Forelimb muscle (tissue), 1 donor: ENCODE results near the gene KIF3B. TPM values are rescaled to one million over a fixed set of nuclear protein-coding genes. Genes with fewer than 3 reads are reported as not detected.
"Not testable (repeated sequence)": the region's sequence is repeated elsewhere in the genome, so short reads cannot be mapped to it uniquely, and the experiment has no call there.

Source experiments
- DNase-seq: peaks from one replicate; pipeline ENCODE4 v3.0.0-alpha.2; 2013; ENCODE audit warnings: low read depth
- polyA plus RNA-seq: library from polyadenylated mRNA; unstranded; fragments of 120-200 nt; gene quantifications from one replicate; pipeline ENCODE4 v1.2.1, GENCODE V29; 2013; ENCODE audit not compliant: insufficient read length

The KIF3B gene
- polyA plus RNA-seq, 1 donor, result 10.5 TPM

- DNase-seq, result no peak
Observed at GRCh38 chr20:32329817-32330554, 52.5 kb downstream of the KIF3B start.

DNA sequence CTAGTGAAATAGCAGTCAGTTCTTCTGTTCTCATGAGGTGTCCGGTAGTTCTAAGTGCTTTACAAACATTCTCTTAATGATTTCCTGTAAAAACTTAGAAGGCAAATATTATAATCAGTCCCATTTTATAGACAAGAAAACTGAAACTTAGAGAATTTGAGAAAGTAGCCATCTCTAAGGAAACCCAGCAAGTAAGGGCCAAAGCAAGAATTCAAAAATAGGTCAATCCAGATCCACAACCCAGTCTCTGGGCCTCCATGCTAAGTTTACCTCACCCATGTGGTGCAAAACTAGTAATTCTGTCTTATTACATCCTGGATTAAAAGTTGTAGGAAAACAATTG, 53.1 kb downstream of the KIF3B start:
- DNase-seq, result no peak

GRCh38 chr20:32332614-32333013, 55.2 kb downstream of the KIF3B start:
- no peak for DNase-seq

- no peak for DNase-seq
Observed at GRCh38 chr20:32333181-32333987, 55.9 kb downstream of the KIF3B start.

DNA sequence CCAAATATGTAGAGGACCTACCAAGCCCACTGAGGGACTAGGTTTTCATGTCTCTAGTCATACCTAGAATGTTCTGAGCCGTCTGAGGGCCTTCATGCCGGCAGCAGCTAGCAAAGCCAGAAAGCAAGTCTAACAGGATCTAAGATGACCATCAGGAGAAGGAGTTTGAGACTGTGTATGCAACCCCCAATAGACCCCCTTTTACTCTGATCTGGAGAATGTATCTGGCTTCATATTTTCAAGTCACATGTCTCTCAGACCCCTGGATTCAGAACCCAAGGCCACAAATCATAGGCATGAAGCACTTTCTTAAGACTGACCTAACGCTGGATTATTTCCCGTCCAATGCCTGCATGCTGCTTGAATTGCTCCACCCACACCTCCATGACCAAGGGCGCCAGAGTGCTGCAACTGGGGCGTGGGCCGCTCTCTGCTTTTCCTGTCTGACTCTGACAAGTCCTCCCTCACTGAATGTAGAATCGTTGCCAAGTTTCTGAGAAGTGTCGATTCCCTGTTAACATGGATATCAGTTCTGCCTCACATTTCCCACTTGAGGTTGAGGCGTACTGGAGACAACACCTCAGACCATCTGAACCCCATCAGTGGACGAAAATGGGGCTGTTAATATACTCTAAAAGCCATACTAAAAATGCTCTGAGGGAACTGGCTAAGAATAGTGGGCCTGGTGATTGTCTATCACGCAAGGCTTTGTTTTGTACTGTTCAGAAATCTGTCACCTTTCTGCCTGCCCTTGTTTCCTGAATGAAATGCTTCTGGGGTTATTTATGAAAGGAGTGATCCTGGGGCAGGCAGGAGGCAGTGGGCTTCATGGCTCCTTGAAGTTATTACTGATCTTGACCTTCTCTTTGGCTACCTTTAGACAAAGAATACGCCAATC, 56.8 kb downstream of the KIF3B start:
- no peak for DNase-seq

- DNase-seq, result no peak
Observed at GRCh38 chr20:32336918-32337347, 59.5 kb downstream of the KIF3B start.

DNA sequence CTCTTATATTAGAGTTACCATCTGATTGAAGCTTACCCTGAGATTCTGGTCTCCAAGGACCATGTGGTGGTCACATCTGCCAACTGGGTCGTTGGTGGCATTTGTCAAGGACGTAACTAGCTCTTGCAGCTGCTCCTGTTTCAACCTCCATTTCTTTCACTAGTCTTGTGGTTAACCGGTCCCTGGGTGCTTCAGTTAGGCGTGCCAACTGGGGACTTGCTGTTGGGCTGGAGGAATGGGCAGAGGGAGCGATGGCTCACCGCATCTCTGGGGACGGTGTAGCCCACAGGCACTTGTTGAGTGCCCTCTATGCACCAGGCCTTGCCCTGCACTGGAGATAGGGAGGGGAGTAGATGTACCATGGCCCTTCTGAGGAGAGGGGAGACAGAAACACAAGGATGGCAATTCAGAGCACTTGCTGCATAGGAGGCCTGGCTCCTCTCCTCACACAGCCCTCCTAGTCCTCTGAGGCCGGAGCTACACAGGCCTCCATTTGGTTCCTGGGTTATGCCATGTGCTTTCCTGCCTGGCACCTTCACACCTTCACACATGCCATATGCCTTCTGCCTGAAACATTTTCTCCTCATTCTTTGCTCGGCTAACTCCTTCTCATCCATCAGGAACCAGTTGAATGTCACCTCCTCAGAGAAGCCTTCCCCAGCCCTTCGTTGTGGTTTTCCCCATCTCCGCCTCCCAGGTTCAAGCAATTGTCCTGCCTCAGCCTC, 60.6 kb downstream of the KIF3B start:
- DNase-seq, result no peak

GRCh38 chr20:32338665-32339064, 61.2 kb downstream of the KIF3B start:
- no peak for DNase-seq

DNA sequence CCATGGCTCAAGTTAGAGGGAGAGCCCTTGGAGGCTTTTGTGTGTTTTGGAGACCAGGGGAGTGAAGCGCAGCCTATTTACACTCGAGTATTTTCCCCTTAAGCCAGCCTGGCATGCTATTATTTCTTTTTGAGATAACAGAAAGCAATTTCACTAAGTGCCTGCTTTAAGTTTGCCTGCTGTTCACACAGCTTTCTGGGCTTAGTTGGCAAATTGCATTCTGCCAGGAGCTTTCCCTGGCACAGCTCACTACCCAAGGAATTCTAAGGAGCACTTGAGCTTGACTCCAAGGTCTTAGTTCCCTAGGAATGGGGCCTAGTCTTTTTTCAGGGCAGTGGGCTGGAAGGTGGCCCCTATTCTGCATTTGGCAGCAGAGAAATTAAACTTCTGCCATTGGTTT, 61.7 kb downstream of the KIF3B start:
- no peak for DNase-seq

DNA sequence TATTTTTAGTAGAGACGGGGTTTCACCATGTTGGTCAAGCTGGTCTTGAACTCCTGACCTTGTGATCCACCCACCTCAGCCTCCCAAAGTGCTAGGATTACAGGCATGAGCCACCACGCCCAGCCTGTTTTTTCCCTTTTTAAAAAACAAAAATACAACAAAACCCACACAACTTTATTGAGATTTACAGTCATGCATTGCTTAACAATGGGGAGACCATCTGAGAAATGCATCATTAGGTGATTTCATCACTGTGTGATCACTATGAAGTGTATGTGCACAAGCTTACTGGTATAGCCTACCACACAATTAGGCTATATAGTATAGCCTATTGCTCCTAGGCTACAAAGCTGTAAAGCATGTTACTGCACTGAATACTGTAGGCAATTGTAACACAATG, 63.6 kb downstream of the KIF3B start:
- DNase-seq, result not testable (repeated sequence)

GRCh38 chr20:32343439-32343838, 66.0 kb downstream of the KIF3B start:
- no peak for DNase-seq

DNA sequence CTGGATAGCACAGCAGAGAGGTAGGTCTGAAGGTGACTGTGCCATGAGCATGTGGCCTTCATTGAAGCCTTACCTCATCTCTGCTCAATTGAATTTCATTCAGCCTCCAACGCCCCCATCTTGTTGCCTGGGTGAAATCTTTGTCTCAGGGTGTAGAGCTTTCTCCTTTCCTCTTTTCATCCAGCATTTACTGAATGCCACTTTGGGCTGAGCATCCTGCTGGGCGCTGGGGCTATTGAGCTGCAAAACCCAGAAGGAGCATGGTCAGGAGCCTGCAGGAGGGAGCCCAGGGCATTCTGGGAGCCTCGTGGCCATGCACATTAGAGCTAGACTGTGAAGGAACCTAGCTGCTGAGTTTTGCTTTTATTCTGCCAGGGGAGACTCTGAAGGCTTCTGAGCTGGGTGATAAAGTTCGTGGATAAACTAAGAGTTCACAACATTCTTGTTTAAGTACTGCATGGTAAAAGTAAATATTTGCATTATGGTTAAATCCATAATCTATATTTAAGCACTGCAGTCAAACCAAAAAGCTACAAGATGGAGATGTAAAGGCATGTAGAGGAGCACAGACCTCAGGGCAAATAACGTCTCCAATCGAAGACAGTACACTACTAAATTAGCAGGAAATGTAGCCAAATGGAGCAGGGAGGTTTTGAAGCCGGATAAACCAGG, 67.5 kb downstream of the KIF3B start:
- DNase-seq, result no peak

GRCh38 chr20:32348207-32348606, 70.8 kb downstream of the KIF3B start:
- DNase-seq, result no peak

DNA sequence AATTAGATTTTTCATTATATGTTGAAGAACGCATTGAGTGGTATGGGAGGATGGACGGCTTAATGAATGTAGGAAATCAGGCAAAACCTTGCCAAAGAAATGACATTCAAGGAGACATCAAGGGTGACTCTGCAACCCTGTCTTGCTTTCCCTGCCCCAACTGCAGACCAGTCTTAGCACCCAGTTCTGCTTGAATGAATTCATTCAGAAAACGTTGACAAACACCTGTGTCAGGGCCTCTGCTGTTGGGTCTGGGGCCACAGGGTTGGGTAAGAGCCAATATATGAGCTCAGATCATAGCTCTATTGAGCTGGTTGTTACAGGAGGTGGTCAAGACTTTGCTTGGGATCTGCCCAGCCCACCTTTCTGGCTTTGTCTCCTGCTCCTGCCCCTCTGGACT, 73.0 kb downstream of the KIF3B start:
- no peak for DNase-seq

GRCh38 chr20:32352121-32352720, 74.8 kb downstream of the KIF3B start:
- no peak for DNase-seq

GRCh38 chr20:32353848-32354496, 76.5 kb downstream of the KIF3B start:
- DNase-seq, result no peak

GRCh38 chr20:32354592-32355416, 77.4 kb downstream of the KIF3B start:
- no peak for DNase-seq

DNA sequence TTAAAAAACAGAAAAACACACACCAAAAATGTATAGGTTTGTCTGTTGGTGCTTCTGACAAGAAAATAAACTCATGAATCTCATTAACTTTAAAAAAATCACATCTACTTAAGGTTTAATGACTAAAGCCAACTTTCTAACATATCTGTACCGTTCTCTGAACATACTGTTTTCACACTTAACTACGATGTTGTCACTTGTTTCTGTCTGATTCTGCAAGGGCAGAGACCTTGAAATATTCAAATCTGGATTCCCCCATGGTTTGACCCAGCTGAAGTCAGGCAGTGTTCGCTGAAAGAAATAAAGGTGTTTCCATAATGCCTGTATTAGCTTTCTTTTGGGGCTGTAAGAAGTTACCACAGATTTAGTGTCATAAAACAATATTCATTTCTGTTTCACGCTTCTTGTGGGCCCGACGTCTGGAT, 78.0 kb downstream of the KIF3B start:
- DNase-seq, result no peak
